ENCODE data around the gene SULT1C3.
A peak's percentile ranks its signal among the peaks of the same experiment; 100 is the strongest.

The SULT1C3 gene

GRCh38 chr2:108239786-108240185 lies at the start of gene SULT1C3:
SULT1C3 (plus strand) TSS chr2:108239968; CDS start chr2:108247195, 7,227 bp downstream.
- FAIRE-seq = no peak

DNA sequence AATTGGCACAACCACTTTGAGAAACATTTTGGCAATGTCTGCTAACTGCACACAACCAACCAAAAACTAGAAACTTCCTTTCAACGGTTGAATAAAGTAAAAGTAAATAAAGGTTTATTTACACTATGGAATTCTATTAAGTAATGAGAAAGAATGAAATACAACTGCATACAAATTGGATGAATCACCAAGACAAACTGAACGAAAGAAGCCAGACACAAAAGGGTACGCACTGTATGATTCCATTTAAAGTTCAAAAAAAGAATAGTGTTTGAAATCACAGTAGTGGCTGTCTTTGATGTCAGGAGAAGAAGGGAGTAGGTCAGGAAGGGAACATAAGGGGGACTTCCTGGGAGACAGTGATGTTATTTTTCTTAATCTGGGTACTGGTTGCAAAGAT lies 46.5 kb upstream of the SULT1C3 start:
- FAIRE-seq = no peak

DNA sequence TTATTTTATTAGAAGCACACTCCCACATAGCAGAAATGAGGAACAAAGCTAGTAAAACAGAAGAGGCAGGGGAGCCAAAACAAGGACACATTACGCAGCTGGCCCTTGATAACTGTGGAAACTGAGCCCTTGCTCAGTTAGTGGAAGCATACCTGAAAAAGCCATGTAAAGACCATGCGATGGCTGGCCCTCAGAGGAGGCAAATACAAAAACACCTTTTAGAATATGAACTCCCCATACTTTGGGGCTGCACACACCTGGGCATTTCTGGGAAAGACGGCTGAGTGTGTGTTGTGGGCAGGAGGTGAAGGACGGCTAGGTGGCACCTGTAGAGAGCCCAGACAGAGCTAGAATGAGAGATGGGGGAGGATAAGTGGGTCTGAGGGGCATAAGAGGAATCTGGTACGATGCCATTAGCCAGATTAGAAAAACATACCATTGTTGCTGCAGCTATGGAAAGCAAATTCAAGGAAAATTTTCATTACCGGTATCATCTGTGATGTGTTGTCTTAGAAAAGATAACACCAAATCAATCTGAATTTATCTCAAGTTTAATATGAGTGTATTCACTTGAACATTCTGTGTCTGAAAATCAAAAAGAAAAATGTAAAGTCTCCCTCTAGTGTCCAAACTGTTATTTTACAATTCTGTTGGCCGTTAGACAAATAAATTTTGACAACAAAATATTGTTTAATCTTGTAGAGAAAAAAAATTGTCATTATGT lies 45.2 kb upstream of the SULT1C3 start:
- FAIRE-seq = peak; percentile 99

DNA sequence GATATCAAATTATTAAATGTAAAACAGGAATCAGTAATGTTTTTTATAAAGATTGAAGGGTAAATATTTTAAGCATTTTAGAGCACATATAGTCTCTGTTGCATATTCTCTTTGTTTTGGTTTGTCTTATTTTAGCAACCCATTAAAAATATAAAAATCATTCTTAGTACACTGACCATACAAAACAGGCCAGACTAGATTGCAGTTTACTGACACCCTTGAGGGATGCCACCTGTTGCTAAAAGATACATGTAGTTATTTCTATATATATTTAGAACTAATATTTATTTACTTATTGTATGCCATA lies 44.7 kb upstream of the SULT1C3 start:
- FAIRE-seq = no peak

DNA sequence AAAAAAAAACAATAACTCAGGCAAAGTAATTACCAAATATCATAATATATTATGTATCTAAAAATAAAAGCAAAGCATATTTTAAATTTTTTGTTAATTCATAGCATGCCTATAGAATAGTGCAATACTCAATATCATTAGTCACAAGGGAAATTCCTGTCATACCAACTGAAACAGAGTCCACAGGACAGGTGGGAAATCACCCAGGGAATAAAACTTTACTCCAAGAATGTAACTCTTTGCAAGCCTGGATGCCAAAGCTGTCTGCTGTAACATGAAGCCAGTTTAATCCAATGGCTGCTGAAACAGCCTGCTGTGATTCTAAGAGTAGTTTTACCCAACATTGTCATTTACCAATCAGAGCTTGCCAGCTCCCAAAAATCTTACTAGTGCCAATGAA lies 40.0 kb upstream of the SULT1C3 start:
- FAIRE-seq = no peak

GRCh38 chr2:108200569-108200968 lies 39.2 kb upstream of the SULT1C3 start:
- FAIRE-seq = no peak

DNA sequence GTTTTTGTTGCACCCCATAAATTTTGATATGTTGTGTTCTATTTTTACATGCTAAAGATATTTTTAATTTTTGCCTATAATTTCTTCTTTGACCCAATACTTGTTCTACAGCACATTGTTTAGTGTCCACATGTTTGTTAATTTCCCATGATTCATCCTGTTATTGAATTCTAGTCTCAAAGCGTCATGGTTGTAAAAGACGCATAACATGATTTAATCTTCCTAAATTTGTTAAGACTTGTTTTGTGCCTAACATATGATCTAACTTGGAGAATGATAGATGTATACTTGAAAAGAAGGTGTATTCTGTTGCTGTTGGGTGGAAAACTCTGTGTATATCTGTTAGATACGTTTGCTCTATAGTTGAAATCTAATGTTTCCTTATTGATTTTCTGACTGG lies 27.1 kb upstream of the SULT1C3 start:
- FAIRE-seq = no peak

DNA sequence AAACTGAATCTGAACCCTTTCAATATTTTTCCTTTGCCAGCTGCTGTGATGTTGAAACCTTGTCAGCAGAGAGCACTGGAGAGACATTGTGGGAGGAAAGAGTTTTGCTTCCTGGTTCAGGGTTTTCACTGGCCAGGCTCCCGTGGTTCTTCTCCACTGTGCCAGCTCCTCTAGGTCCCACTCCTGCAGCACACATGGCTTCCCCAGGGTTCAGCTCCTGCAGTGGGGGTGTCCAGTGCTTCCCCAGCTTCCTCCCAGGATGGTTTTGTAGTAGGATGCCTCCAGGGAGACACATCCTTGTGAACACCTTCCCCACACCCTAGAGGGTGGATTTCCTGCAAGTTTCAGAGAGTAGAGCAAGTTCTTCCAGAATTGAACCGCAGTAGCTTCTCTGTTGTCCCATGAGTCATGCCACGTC lies 24.0 kb upstream of the SULT1C3 start:
- no peak for FAIRE-seq

- no peak for FAIRE-seq
Observed at GRCh38 chr2:108217211-108217610, 22.6 kb upstream of the SULT1C3 start.

GRCh38 chr2:108219688-108220087 lies 20.1 kb upstream of the SULT1C3 start:
- no peak for FAIRE-seq

DNA sequence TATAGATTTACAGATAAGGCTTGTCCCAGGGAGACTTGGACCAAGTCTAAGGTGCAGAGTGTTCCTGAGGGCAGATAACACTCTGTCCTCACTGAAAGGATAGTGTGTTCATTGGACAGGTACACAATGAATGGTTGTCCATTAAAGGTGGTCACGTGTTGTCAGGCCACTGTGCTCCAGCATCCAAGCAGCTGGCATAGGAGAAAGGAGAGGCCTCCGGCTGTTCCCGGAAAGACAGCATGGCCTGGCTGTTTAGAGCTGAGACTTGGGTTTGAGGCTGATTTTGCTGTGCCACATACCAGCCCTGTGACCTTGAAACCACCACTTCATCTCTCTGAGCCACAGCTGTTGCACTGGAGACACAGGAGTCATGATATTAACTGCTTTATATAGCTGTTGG lies 19.6 kb upstream of the SULT1C3 start:
- FAIRE-seq = no peak

- FAIRE-seq = no peak
Observed at GRCh38 chr2:108220942-108221541, 18.7 kb upstream of the SULT1C3 start.

- FAIRE-seq = no peak
Observed at GRCh38 chr2:108222261-108222660, 17.5 kb upstream of the SULT1C3 start.

- FAIRE-seq = no peak
Observed at GRCh38 chr2:108223573-108223972, 16.2 kb upstream of the SULT1C3 start.

DNA sequence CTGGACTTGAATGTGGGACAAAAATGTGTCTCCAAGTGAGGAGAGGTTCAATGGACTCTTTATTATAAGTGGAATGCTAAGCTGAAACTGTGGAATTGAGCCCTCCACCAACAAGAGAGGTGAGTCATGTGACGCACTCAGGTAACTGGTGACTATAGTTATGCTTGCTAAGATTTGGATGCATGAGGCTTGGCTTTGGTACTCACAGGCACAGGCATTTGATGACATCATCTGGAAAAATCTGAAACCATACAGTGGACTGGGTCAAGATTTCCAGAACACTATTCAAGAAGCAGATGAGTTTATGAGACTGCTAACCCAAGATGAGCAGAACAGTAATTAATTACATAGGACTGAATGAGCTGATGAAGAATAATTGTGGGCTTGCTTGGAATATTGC lies 15.7 kb upstream of the SULT1C3 start:
- no peak for FAIRE-seq

GRCh38 chr2:108226564-108226963 lies 13.2 kb upstream of the SULT1C3 start:
- FAIRE-seq = no peak

- FAIRE-seq = no peak
Observed at GRCh38 chr2:108228006-108228405, 11.8 kb upstream of the SULT1C3 start.

DNA sequence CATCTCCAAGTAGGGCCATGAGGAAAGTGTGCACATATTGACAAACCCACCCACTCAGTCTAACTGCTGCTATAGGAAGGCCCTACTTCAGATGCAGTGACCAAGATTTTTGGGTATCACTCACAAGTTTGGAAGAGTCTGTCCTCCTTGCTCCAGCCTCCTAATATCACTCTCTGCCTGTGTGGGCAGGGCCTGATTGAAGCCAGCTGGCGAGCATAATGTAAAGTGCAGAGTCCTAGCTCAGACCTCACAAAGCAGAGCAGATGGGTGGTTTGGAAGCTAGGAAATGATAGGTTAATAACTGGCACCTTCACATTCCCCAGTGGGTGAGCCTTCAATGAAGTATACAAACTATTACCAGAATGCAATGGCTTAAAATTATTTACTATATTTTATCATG lies 11.2 kb upstream of the SULT1C3 start:
- FAIRE-seq = no peak

GRCh38 chr2:108229875-108230274 lies 9.9 kb upstream of the SULT1C3 start:
- no peak for FAIRE-seq

- FAIRE-seq = no peak
Observed at GRCh38 chr2:108235577-108235976, 4.2 kb upstream of the SULT1C3 start.

DNA sequence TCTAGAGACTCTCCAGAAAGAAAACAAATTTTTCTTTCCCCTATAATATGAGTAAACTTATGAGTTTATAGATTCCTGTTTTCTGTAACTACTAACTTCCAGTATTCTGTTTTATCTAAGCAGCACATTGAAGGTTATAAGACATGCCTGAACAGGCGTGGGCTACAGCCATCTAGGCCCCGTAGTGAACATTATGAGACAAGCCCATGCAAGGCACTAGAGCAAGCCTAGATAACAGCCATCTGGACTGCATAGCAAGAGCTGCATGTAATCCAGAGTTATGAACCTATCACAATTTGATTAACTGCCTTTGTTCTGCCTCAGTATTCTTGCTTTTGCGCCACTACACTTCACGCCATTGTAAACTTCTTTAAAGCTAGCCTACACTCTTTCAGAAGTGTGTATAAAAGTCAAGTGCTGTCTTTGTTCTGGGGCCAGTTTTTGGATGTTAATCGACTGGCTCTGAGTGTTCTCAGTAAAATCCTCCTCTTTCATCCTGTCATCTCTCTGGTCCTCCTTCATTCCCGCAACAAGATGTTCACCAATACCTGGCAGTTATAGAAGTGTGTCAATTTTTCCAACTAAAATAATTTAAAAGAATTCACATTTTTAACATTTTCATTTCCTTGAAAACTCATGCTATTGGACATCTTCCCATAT lies 3.0 kb upstream of the SULT1C3 start:
- FAIRE-seq = no peak

GRCh38 chr2:108240966-108241365 lies 1.2 kb downstream of the SULT1C3 start:
- no peak for FAIRE-seq

DNA sequence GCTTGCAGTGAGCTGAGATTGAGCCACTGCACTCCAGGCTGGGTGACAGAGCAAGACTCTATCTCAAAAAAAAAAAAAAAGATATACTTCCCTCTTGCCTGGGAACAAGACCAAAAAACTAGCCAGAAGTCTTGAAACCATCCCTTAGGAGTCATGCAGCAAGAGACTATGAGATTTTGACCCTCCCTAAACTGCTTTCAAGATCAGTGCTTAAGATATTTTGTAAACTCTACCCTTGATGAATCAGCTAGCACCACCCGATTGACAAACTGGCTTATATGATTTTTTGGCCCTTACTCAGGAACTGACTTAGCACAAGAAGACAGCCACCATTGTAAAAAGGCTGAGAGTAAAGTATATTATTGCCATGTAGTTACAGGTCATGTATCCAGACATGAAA lies 3.8 kb downstream of the SULT1C3 start:
- FAIRE-seq = no peak

GRCh38 chr2:108244667-108245414 lies 5.1 kb downstream of the SULT1C3 start:
- no peak for FAIRE-seq
